CD4-positive, alpha-beta T cell treated with Interleukin-6 for 4 hours (primary cell): ENCODE measurements around the gene CLDN2.
"Not testable (repeated sequence)": the region's sequence is repeated elsewhere in the genome, so short reads cannot be mapped to it uniquely, and the experiment has no call there.

ENCODE experiments used
- DNase-seq: peaks from one replicate; pipeline ENCODE4 v3.0.0-alpha.2; 2020; ENCODE audit warnings: mixed read lengths

CLDN2 gene

GRCh38 chrX:106964290-106964689 lies 44.1 kb downstream of the CLDN2 start:
- no peak for DNase-seq

GRCh38 chrX:106966547-106966946 lies 46.3 kb downstream of the CLDN2 start:
- not testable (repeated sequence) for DNase-seq

DNA sequence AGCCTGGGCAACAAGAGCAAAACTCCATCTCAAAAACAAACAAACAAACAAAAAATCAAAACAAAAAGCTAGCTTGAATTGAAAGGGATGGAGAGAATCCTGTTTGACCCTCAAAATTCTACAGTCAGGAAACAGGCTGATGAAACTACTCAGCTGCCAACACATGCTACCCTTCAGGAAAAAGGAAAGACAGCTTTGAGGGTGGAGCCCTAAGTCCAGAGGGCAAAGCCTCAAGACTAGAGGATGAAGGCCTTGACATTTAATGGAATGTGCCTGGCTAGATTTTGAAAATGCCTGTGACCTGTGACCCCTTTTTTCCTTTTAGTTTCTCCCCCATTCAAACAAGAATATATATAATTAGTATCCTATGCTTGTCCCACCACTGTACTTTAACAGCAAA lies 52.7 kb downstream of the CLDN2 start:
- DNase-seq: no peak

DNA sequence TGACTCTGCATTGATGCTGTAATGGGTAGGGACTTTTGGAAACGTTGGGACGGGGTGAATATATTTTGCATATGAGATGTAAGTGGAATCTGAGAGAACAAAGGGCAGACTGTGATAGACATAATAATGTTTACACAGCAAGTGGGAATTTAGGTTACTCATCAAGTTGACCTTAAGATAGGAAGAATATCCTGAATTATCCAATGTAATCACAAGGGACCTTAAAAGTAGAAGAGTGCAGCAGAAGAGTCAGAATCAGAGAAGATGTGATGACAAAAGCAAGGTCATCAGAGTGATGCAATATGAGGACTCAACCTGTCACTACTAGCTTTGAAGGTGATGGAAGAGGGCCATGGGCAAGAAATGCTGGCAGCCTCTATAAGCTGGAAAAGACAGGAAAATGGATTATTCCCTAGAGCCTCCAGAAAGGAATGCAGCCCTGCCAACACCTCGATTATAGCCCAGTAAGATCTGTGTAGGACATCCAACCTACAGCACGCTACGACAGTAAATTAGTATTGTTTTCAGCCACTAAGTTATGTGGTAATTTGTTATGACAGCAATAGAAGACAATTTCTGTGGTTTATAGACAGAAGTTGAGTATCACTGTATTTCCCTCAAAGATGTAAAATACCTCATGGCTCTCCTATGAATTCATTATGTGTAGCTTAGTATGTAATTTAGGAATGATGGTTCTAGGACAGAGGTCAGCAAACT lies 53.4 kb downstream of the CLDN2 start:
- DNase-seq: no peak

DNA sequence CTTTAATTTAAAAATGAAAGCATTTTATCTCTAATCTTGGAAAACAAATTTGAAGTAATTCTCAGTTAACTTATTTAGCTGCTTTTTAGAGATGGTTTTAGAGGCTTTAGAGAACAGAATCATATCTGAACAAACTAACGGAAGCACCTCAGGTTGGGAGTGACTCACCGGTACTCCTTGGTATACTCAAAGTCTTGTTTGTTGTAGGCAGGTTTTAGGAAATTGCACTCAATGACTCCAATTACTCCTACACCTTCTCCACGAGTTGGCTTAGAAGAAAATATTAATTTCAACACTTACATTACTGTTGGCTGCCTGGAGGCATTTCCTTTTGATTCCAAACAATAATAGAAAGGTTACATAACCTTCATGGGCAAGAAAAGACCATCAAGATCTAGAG lies 56.2 kb downstream of the CLDN2 start:
- DNase-seq: no peak
